Right atrium auricular region (tissue), 2 donors: ENCODE data around the gene SP2. TPM values are rescaled to one million over a fixed set of nuclear protein-coding genes. Genes with fewer than 3 reads are reported as not detected.

ENCODE experiments used
- DNase-seq: peaks from one replicate; pipeline ENCODE4 v3.0.0-alpha.2; 2019; ENCODE audit warnings: low spot score
- H3K27ac ChIP-seq, 2 donors: fragments of 200-600 bp; sonication (generic); 1 replicate in 1 of 2; 2 replicates in 1 of 2; pipeline ENCODE4 v1.5.1; 2016 to 2019
- H3K27me3 ChIP-seq, 2 donors: fragments of 200-600 bp; sonication (generic); one replicate each; pipeline versions ENCODE4 v1.5.1 to v1.6.0; 2017 to 2019
- H3K36me3 ChIP-seq: fragments of 200-600 bp; sonication (generic); one replicate; pipeline ENCODE4 v1.5.1; 2016
- H3K4me1 ChIP-seq, 2 donors: fragments of 200-600 bp; sonication (generic); one replicate each; pipeline versions ENCODE4 v1.5.1 to v1.6.0; 2017 to 2019
- H3K4me3 ChIP-seq, 2 donors: fragments of 200-600 bp; sonication (generic); 1 replicate in 1 of 2; 2 replicates in 1 of 2; pipeline ENCODE4 v1.5.1; 2017 to 2019; ENCODE audit warnings: mild to moderate bottlenecking in 1 of 2, moderate library complexity in 1 of 2
- H3K9me3 ChIP-seq, 2 donors: fragments of 200-600 bp; sonication (generic); one replicate each; pipeline ENCODE4 v1.5.1; 2019
- CTCF ChIP-seq, 2 donors: fragments of 200-600 bp; sonication (generic); IDR thresholded peaks; one replicate each; pipeline ENCODE4 v1.5.1; 2019; ENCODE audit warnings: antibody characterized with exemption in 2 of 2
- total RNA-seq, 2 donors: library from RNA; depleted of rRNA; stranded (reverse); fragments of >200 nt; gene quantifications; one replicate each; pipeline ENCODE4 v1.1.0, GENCODE V29; 2016

Gene SP2
- total RNA-seq, 2 donors from 2014 or later: 11.7 to 12.8 TPM

DNA sequence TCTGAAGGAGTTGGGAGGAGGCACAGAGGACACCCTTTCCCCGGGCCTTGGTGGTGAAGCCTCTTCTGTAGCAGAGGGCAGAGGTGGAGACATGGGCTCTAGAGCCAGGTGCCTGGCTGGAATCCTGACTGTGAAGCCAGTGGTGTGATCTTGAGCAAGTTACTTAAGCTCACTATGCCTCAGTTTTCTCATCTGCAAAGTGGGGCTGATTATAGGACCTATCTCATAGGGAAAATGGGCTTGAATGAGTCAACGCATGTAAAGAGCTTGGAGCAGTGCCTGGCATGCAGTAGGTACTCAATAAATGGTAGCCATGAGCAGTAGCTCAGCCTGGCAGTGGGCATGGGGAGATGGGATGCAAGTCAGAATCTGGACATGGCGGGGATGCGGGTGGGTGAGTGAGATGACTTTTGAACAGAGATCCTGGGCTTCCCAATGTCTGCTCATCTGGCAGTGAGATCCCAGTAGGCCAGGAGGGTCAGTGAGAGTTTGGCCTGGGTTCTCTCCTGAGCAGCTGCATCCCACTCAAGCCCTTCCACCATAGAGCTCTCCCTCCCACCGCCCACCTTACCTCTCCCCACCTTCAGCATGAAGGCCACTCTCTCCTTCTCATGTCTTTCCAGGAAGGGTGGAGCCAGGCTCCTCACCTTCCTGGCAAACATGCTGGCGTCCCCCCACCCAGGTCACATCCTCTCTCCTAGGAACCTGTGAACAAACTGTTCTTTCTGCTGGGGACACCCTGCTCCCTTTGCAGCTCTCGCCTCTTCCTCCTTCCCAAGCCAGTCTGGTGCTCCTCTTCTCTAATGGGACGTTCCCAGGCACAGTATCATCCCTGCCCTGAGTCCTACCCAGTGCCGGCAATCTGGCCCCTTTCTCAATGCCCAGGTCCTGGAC is 13.1 kb upstream of the SP2 start:
- Histone ChIP-seq H3K27me3 (no peaks in the 10 kb centered on the region), H3K27ac (peak overlapping the region in 1 of 2 donors; percentile 23), H3K9me3 (no peaks in the 10 kb centered on the region), H3K4me3 (peak overlapping the region in 1 of 2 donors; percentile 21), H3K4me1 (peaks cover 0 to 30% of the 10 kb centered on the region in 2 donors), H3K36me3 (no peaks in the 10 kb centered on the region)
- no peak for TF ChIP-seq CTCF (IDR thresholded peaks at IDR 0.05)
- no peak for DNase-seq

- Histone ChIP-seq H3K4me3 (no peak overlapping the region), H3K36me3 (no peaks in the 10 kb centered on the region), H3K9me3 (no peaks in the 10 kb centered on the region), H3K4me1 (peaks cover 0 to 30% of the 10 kb centered on the region in 2 donors), H3K27me3 (no peaks in the 10 kb centered on the region), H3K27ac (no peak overlapping the region)
- no peak for TF ChIP-seq CTCF (IDR thresholded peaks at IDR 0.05)
- DNase-seq: no peak
Observed at GRCh38 chr17:47883589-47884426, 12.2 kb upstream of the SP2 start.

DNA sequence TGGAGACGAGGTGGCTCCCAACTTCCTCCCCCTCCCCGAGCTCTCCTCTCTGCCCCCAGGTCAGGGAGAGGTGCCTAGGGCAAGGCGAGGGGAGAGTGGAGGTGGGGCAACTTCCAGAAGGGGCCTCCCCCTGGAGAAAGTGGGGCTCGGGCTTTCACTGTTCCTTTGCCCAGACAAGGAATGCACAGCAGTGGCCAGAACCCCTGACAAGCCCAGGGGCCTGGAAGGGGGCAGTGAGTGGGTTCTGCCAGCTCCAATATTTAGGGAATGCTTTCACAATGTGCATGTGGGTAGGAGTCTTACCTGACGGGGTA is 11.7 kb upstream of the SP2 start:
- no peak overlapping the region for H3K4me3 ChIP-seq
- H3K27ac ChIP-seq: no peak overlapping the region
- no peaks in the 10 kb centered on the region for H3K27me3 ChIP-seq
- TF ChIP-seq CTCF (IDR thresholded peaks at IDR 0.05): no peak
- no peaks in the 10 kb centered on the region for H3K36me3 ChIP-seq
- H3K4me1 ChIP-seq: peaks cover 0 to 30% of the 10 kb centered on the region in 2 donors
- no peak for DNase-seq
- no peaks in the 10 kb centered on the region for H3K9me3 ChIP-seq

GRCh38 chr17:47884905-47885730 is 10.9 kb upstream of the SP2 start:
- Histone ChIP-seq H3K36me3 (no peaks in the 10 kb centered on the region), H3K4me1 (peaks cover 0 to 30% of the 10 kb centered on the region in 2 donors), H3K27ac (no peak overlapping the region), H3K9me3 (no peaks in the 10 kb centered on the region), H3K4me3 (no peak overlapping the region), H3K27me3 (no peaks in the 10 kb centered on the region)
- no peak for TF ChIP-seq CTCF (IDR thresholded peaks at IDR 0.05)
- DNase-seq: no peak

DNA sequence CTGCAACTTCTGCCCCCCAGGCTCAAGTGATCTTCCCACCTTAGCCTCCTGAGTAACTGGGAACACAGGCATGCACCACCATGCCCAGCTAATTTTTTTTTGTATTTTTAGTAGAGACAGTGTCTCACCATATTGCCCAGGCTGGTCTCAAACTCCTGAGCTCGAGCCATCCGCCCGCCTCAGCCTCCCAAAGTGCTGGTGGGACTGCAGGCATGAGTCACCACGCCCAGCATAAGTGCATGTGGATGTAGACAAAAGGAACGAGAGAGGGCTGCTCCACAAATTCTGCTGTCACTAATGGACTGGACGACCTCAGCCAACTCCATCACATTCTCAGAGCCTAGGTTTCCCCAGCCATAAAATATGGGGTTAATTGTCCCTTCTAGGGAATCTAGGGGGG is 7.7 kb upstream of the SP2 start:
- Histone ChIP-seq H3K36me3 (no peaks in the 10 kb centered on the region), H3K4me3 (no peak overlapping the region), H3K9me3 (no peaks in the 10 kb centered on the region), H3K27me3 (no peaks in the 10 kb centered on the region), H3K27ac (no peak overlapping the region), H3K4me1 (peaks cover 0 to 13% of the 10 kb centered on the region in 2 donors)
- no peak for DNase-seq
- no peak for TF ChIP-seq CTCF (IDR thresholded peaks at IDR 0.05)
